HepG2 (cell line): ENCODE measurements around the gene ADAMTS20. TPM values are rescaled to one million over a fixed set of nuclear protein-coding genes. Genes with fewer than 3 reads are reported as not detected.

ENCODE experiments used
- ATAC-seq: fragments of 200-7000 bp; cut with Tn5 transposase; 3 replicates; pipeline ENCODE4 v1.9.1; 2020; ENCODE audit warnings: mild to moderate bottlenecking, moderate library complexity
- BruUV-seq: library from RNA; stranded (reverse); fragments of 400-500 nt; replicated peaks from 2 replicates; lab custom pipeline; 2021; lab: Mats Ljungman, UMichigan
- CTCF ChIA-PET: fragments of 300-600 bp; formaldehyde crosslinking; extraction: SDS; loops from one replicate; lab custom pipeline; 2021; ENCODE audit warnings: low total read pairs, inconsistent platforms, low intra/inter-chr PET ratio; lab: Yijun Ruan, JAX
- POLR2A ChIA-PET: fragments of 350-600 bp; sonication (Branson Sonifier 250); formaldehyde crosslinking; loops from one replicate; lab custom pipeline; 2020; ENCODE audit warnings: antibody characterized with exemption, inconsistent platforms; lab: Yijun Ruan, JAX
- DNase-seq: peaks from one replicate; pipeline ENCODE4 v3.0.0-alpha.2; 2015; ENCODE audit warnings: low spot score
- FAIRE-seq: peaks from 3 replicates; lab custom pipeline; 2011; peaks lifted over from hg19 to GRCh38; lab: Jason Lieb, UNC
- H2AFZ ChIP-seq: one replicate; pipeline ENCODE4 v1.6.1; 2011; ENCODE audit warnings: low read length, inconsistent platforms
- H3K27ac ChIP-seq: fragments of 300-600 bp; 3 replicates; pipeline ENCODE4 v1.8.0; 2011; ENCODE audit warnings: mixed run types, mild to moderate bottlenecking, mixed read lengths, low read length, inconsistent platforms; ENCODE audit not compliant: insufficient read depth; ENCODE audit errors: extremely low read length
- H3K27me3 ChIP-seq, 2 experiments: fragments of 200-600 bp in 1 of 2; 2 replicates in 1 of 2; 3 replicates in 1 of 2; pipeline versions ENCODE4 v1.6.0 to v1.8.0; 2011; ENCODE audit warnings: low read length in 2 of 2, mild to moderate bottlenecking in 2 of 2, moderate library complexity in 2 of 2, inconsistent platforms in 1 of 2; ENCODE audit not compliant: insufficient read depth in 2 of 2, control insufficient read depth in 1 of 2
- H3K36me3 ChIP-seq, 2 experiments: fragments of 200-600 bp in 1 of 2; replicated peaks in 1 of 2; 2 replicates in 1 of 2; 3 replicates in 1 of 2; pipeline versions ENCODE4 v1.5.1 to v1.8.0; 2011; ENCODE audit warnings: low read length in 2 of 2, inconsistent platforms in 1 of 2; ENCODE audit not compliant: insufficient read depth in 2 of 2, control insufficient read depth in 1 of 2
- H3K4me1 ChIP-seq: 2 replicates; pipeline ENCODE4 v1.5.1; 2012; ENCODE audit warnings: low read length, inconsistent platforms; ENCODE audit not compliant: insufficient read depth
- H3K4me2 ChIP-seq: 2 replicates; pipeline ENCODE4 v1.6.0; 2011; ENCODE audit warnings: low read depth, low read length, inconsistent platforms
- H3K4me3 ChIP-seq, 3 experiments: fragments of 200-600 bp in 1 of 3; sonication (generic), shearing (Covaris generic) in 1 of 3; replicated peaks in 1 of 3; 2 replicates each; pipeline ENCODE4 v1.5.1; 2011 to 2016; ENCODE audit warnings: low read length in 3 of 3, inconsistent platforms in 2 of 3, low read depth in 2 of 3, mild to moderate bottlenecking in 2 of 3, control low read depth in 1 of 3, mixed read lengths in 1 of 3; ENCODE audit not compliant: insufficient read depth in 1 of 3
- H3K79me2 ChIP-seq: one replicate; pipeline ENCODE4 v1.6.1; 2011; ENCODE audit warnings: low read length, inconsistent platforms; ENCODE audit not compliant: insufficient read depth
- H3K9ac ChIP-seq: 2 replicates; pipeline ENCODE4 v1.6.0; 2011; ENCODE audit warnings: mild to moderate bottlenecking, low read depth, low read length, inconsistent platforms; ENCODE audit not compliant: insufficient read depth
- H3K9me3 ChIP-seq: 2 replicates; pipeline ENCODE4 v1.5.1; 2012; ENCODE audit warnings: mild to moderate bottlenecking, low read length
- H4K20me1 ChIP-seq: 2 replicates; pipeline ENCODE4 v1.6.0; 2011; ENCODE audit warnings: inconsistent platforms, mild to moderate bottlenecking, low read length, moderate library complexity; ENCODE audit not compliant: insufficient read depth
- ATF5 ChIP-seq: sonication (generic); formaldehyde crosslinking; IDR thresholded peaks from 2 replicates; pipeline ENCODE4 v1.4.0; 2020; ENCODE audit warnings: mild to moderate bottlenecking, low read depth, missing genetic modification reagents
- CENPBD1 ChIP-seq: sonication (generic); formaldehyde crosslinking; IDR thresholded peaks from 2 replicates; pipeline ENCODE4 v1.8.0; 2022; ENCODE audit warnings: missing genetic modification reagents, low read depth, mild to moderate bottlenecking, borderline replicate concordance
- MED8 ChIP-seq: sonication (generic); formaldehyde crosslinking; IDR thresholded peaks from 2 replicates; pipeline ENCODE4 v1.8.1; 2023; ENCODE audit warnings: mild to moderate bottlenecking, missing genetic modification reagents; ENCODE audit not compliant: insufficient replicate concordance
- MIXL1 ChIP-seq: IDR thresholded peaks from 2 replicates; pipeline ENCODE4 v1.6.1; 2016
- NR1H2 ChIP-seq: sonication (generic); formaldehyde crosslinking; IDR thresholded peaks from 2 replicates; pipeline ENCODE4 v1.8.1; 2022; ENCODE audit warnings: low read depth, missing genetic modification reagents, borderline replicate concordance
- PRMT3 ChIP-seq: sonication (generic); formaldehyde crosslinking; IDR thresholded peaks from 2 replicates; pipeline ENCODE4 v1.8.1; 2022; ENCODE audit warnings: low read depth, mild to moderate bottlenecking, moderate library complexity, missing genetic modification reagents, borderline replicate concordance
- SNAI1 ChIP-seq: sonication (generic); formaldehyde crosslinking; IDR thresholded peaks from 2 replicates; pipeline ENCODE4 v1.5.0; 2020; ENCODE audit warnings: mild to moderate bottlenecking, missing genetic modification reagents, borderline replicate concordance
- ZBTB4 ChIP-seq: sonication (generic); formaldehyde crosslinking; IDR thresholded peaks from 2 replicates; pipeline ENCODE4 v1.4.0; 2020; ENCODE audit warnings: missing genetic modification reagents, mild to moderate bottlenecking, borderline replicate concordance
- ZBTB7B ChIP-seq: sonication (generic); formaldehyde crosslinking; IDR thresholded peaks from 2 replicates; pipeline ENCODE4 v1.4.0; 2020; ENCODE audit warnings: missing genetic modification reagents
- ZNF225 ChIP-seq: sonication (generic); formaldehyde crosslinking; IDR thresholded peaks from 2 replicates; pipeline ENCODE4 v1.4.0; 2020; ENCODE audit warnings: mild to moderate bottlenecking, missing genetic modification reagents
- WGBS: methylation state at CpG from one replicate; pipeline ENCODE4 v1.1.6; 2017; ENCODE audit warnings: low lambda C conversion rate; 5-methylcytosine and 5-hydroxymethylcytosine counted together
- in situ Hi-C: cut with HindIII; loops from 2 replicates; pipeline ENCODE4 v1.10.0; 2017; ENCODE audit warnings: low pct_unique_long_range_greater_than_20kb; ENCODE audit not compliant: extremely low pct_ligation_motif_present
- intact Hi-C: fragments of 100-400 bp; cut with micrococcal nuclease; formaldehyde crosslinking; loops from one replicate; pipeline ENCODE4 v1.10.0; 2022; ENCODE audit not compliant: unreplicated experiment
- polyA plus RNA-seq, 8 experiments: library from polyadenylated mRNA; depleted of rRNA in 3 of 8; stranded (reverse) in 7 of 8; unstranded in 1 of 8; fragments of >200 nt; fragmentation: Illumina TruSeq in 4 of 8; extraction: Trizol in 4 of 8; gene quantifications; 2 replicates each; pipeline versions ENCODE4 v1.2.1 to v1.2.3, GENCODE V29; 2011 to 2016; ENCODE audit warnings: low read depth in 4 of 8, missing spikeins in 1 of 8, mixed read lengths in 1 of 8; ENCODE audit not compliant: insufficient read depth in 1 of 8
- total RNA-seq, 5 experiments: library from RNA; depleted of rRNA; stranded (reverse); fragments of >200 nt; fragmentation: Illumina TruSeq; extraction: Trizol; gene quantifications; 2 replicates each; pipeline ENCODE4 v1.2.3, GENCODE V29; 2016; ENCODE audit warnings: low read depth in 1 of 5

Gene ADAMTS20
- total and polyA plus RNA-seq, 2 of the 13 experiments (the other 11 are each of a cell fraction or from before 2014, with no cell fraction given), result not detected

- WGBS, result 4% methylated on average over 3 of the region's 3 CpGs
Measured at GRCh38 chr12:43599066-43599465, 47.1 kb upstream of the ADAMTS20 start.

More at GRCh38 chr12:43599066-43599465, 47.1 kb upstream of the ADAMTS20 start:
- ChIA-PET POLR2A (no interaction called here), CTCF (no interaction called here)
- no peaks in the 10 kb centered on the region for H3K9me3 ChIP-seq
- H2AFZ ChIP-seq, result no peak overlapping the region
- no peaks in the 10 kb centered on the region for H4K20me1 ChIP-seq
- DNase-seq, result no peak
- H3K79me2 ChIP-seq, result no peaks in the 10 kb centered on the region
- TF ChIP-seq NR1H2 (CRISPR knock-in tag), result no peak
- TF ChIP-seq MIXL1, result no peak
- no peak for TF ChIP-seq SNAI1 (CRISPR knock-in tag)
- TF ChIP-seq PRMT3 (CRISPR knock-in tag), result no peak
- no peak for TF ChIP-seq ATF5 (CRISPR knock-in tag)
- no peak for TF ChIP-seq ZBTB7B (CRISPR knock-in tag)
- TF ChIP-seq ZBTB4 (CRISPR knock-in tag), result no peak
- TF ChIP-seq ZNF225 (CRISPR knock-in tag), result no peak
- no peak for TF ChIP-seq MED8 (CRISPR knock-in tag)
- TF ChIP-seq CENPBD1 (CRISPR knock-in tag), result no peak
- no peak overlapping the region for H3K9ac ChIP-seq
- no peaks in the 10 kb centered on the region for H3K27me3 ChIP-seq
- in situ Hi-C loops (no loop called here), intact Hi-C loops (no loop called here)
- ATAC-seq, result no peak
- BruUV-seq, result no TSS peak
- H3K4me1 ChIP-seq, result no peaks in the 10 kb centered on the region
- H3K4me2 ChIP-seq, result no peak overlapping the region
- no peak for FAIRE-seq
- no peaks in the 10 kb centered on the region for H3K36me3 ChIP-seq
- no peak overlapping the region for H3K27ac ChIP-seq
- no peak overlapping the region for H3K4me3 ChIP-seq
